Measurements from ENCODE around the gene TMIGD3. TPM values are rescaled to one million over a fixed set of nuclear protein-coding genes. Genes with fewer than 3 reads are reported as not detected.

TMIGD3 gene
- total RNA-seq, 1 donor: 0.43 TPM

DNA sequence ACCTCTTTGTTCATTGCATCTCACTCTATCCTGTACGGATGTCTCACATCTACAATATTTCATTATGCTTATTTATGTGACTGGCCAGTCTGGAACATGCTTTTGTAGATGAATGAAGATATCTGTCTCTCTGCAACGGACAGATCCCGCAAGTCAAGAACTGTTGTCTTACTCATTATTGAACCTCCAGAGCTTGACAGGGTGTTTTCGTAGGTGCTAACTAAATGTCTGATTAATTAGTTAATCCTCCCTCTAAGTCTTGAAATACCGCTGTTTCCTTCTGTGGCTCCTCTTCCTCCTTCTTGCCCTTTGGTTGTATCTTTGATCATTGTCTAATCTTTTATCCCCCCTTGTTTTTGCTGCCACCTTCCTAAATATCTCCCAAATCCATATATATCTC lies 32.8 kb downstream of the TMIGD3 start:
- TF ChIP-seq, protein P1, sequence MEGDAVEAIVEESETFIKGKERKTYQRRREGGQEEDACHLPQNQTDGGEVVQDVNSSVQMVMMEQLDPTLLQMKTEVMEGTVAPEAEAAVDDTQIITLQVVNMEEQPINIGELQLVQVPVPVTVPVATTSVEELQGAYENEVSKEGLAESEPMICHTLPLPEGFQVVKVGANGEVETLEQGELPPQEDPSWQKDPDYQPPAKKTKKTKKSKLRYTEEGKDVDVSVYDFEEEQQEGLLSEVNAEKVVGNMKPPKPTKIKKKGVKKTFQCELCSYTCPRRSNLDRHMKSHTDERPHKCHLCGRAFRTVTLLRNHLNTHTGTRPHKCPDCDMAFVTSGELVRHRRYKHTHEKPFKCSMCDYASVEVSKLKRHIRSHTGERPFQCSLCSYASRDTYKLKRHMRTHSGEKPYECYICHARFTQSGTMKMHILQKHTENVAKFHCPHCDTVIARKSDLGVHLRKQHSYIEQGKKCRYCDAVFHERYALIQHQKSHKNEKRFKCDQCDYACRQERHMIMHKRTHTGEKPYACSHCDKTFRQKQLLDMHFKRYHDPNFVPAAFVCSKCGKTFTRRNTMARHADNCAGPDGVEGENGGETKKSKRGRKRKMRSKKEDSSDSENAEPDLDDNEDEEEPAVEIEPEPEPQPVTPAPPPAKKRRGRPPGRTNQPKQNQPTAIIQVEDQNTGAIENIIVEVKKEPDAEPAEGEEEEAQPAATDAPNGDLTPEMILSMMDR (IDR thresholded peaks at IDR 0.05; ENCODE audit: insufficient read depth, low read depth, low read length): no peak
- H3K4me3 ChIP-seq (ENCODE audit: low read depth, low read length): no peak overlapping the region
- no peak for DNase-seq (ENCODE audit: low read depth)

- TF ChIP-seq, protein P1 (IDR thresholded peaks at IDR 0.05; ENCODE audit: insufficient read depth, low read depth, low read length): no peak
- no peak overlapping the region for H3K4me3 ChIP-seq (ENCODE audit: low read depth, low read length)
- DNase-seq (ENCODE audit: low read depth): no peak
Observed at GRCh38 chr1:111469539-111469938, 33.9 kb downstream of the TMIGD3 start.

GRCh38 chr1:111468717-111469100 lies 34.7 kb downstream of the TMIGD3 start:
- TF ChIP-seq, protein P1 (IDR thresholded peaks at IDR 0.05; ENCODE audit: insufficient read depth, low read depth, low read length): no peak
- no peak for DNase-seq (ENCODE audit: low read depth)
- no peak overlapping the region for H3K4me3 ChIP-seq (ENCODE audit: low read depth, low read length)

DNA sequence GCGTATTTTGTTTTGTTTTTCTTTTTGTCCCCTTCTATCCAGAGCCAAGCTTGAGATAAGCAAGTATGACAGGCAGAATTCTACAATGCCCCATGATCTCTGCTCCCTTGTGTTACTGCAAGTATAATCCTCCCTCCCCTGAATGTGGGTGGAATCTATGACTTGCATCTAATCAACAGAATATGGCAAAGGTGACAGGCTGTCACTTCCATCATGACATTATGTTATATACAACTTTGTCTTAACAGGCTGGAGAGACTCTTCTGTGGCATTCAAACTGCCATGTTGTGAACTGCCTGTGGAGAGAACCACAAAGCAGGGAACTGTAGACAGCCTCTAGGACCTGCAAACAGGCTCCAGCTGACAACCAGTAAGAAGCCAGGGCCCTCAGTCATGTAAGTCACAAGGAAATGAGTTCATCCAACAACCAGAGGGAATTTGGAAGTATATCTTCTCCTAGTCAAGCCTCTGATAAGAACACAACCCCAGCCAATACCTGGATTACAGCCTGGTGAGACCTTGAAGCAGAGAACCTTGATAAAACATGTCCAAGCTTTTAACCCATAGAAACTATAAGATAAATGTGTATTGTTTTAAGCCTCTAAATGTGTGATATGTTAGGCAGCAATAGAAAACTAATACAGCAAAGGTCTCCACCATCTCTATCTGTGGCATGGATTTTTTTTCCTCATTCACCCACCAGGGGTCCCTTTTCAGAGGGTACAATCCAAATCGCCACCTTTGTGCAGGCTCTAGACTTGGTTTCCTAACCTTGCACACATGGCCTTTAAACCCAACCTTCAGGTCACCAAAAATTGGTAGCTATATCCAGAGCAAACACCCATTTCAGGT lies 35.3 kb downstream of the TMIGD3 start:
- no peak for DNase-seq (ENCODE audit: low read depth)
- no peak overlapping the region for H3K4me3 ChIP-seq (ENCODE audit: low read depth, low read length)
- TF ChIP-seq, protein P1 (IDR thresholded peaks at IDR 0.05; ENCODE audit: insufficient read depth, low read depth, low read length): no peak

- TF ChIP-seq, protein P1 (IDR thresholded peaks at IDR 0.05; ENCODE audit: insufficient read depth, low read depth, low read length): no peak
- H3K4me3 ChIP-seq (ENCODE audit: low read depth, low read length): no peak overlapping the region
- no peak for DNase-seq (ENCODE audit: low read depth)
Observed at GRCh38 chr1:111466480-111466879, 37.0 kb downstream of the TMIGD3 start.

DNA sequence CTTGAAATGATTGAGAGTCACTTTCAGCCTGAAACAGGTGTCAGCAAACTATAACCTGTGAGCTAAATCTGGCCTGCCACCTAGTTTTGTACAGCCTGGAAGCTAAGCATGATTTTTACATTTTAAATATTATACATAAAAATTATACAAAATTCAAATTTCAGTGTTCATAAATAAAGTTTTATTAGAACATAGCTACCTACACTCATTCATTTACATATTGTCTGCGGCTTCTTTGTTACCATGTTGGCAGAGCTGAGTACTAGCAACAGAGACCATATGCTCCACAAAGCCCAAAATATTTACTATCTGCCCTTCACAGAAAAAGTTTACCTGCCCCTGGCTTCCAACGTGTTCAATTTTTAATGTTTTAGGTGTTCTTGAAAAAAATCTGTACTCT lies 37.7 kb downstream of the TMIGD3 start:
- TF ChIP-seq, protein P1 (IDR thresholded peaks at IDR 0.05; ENCODE audit: insufficient read depth, low read depth, low read length): no peak
- no peak overlapping the region for H3K4me3 ChIP-seq (ENCODE audit: low read depth, low read length)
- DNase-seq (ENCODE audit: low read depth): no peak
